GM21576 (cell line): ENCODE results near the gene TBC1D19.
"Not testable (repeated sequence)": the region's sequence is repeated elsewhere in the genome, so short reads cannot be mapped to it uniquely, and the experiment has no call there.

Source experiments
- ATAC-seq: cut with Tn5 transposase; IDR thresholded peaks from one replicate; pipeline ENCODE4 v1.9.1; 2021; ENCODE audit warnings: mild to moderate bottlenecking, moderate library complexity; ENCODE audit not compliant: unreplicated experiment

TBC1D19 gene

GRCh38 chr4:26583865-26584652 lies at the start of gene TBC1D19:
Gene TBC1D19, plus strand, starts transcription at chr4:26584084. Its CDS starts 110 bp downstream, at chr4:26584194.
- peak; percentile 100 for ATAC-seq

- no peak for ATAC-seq
These were observed 40.9 kb upstream of the TBC1D19 start for GRCh38 chr4:26542991-26543390.

DNA sequence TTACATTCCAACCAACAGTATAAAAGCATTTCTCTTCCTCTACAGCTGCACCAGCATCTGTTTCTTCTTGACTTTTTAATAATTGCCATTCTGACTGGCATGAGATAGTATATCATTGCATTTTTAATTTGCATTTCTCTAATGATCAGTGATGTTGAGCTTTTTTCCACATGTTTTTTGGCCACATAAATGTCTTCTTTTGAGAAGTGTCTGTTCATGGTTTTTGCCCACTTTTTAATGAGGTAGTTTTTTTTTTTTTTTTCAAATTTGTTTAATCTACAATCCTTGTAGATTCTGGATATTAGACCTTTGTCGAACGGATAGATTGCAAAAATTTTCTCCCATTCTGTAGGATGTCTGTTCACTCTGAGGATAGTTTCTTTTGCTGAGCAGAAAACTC lies 39.5 kb upstream of the TBC1D19 start:
- ATAC-seq, result no peak

- not testable (repeated sequence) for ATAC-seq
These were observed 35.5 kb upstream of the TBC1D19 start for GRCh38 chr4:26548379-26548778.

DNA sequence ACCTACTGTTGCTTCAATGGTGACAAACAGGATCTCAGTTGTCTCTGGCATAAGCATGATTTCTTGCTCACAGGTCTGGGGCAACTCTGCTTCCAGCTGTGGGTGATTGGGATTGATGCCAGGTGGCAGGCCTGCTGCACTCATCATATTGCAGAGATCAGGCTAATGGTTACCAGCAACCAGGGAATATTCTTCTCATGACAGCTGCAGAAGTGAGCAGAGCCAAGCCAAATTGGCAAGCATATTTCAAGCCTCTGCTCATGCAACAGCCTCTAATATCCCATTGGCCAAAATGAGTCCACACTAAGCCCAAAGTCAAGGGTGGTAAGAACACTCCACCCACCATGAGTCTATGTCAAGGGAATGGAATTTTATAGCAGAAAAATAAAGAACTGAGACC lies 26.7 kb upstream of the TBC1D19 start:
- no peak for ATAC-seq

DNA sequence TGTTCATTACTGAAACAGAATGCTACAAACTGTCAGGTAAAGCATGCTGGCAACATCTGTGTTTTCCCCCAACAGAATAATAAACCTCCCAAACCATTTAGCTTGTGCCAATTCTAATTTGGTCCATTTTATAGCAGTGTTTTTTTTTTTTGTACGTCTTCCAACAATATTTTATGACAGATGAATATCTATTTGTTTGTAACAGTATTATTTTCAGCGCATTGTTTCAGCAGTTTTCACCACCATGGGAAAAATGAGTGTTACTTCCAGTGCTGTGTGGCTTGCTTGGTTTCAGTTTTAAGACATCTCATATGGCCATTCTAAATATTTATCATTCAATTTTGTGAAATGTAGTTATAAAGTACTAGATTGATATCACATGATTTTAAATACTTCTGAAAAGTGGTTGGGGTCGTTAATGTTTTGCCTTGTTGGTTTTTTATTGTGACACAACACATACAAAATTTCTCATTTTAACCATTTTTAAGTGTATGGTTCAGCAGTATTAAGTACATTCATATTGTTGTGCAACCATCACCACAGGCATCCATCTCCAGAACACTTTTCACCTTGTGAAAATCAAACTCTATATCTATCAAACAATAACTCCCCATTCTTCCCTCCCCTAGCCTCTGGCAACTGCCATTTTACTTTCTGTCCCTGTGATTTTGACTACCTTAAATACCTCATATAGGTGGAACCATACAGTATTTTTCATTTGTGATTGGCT lies 25.6 kb upstream of the TBC1D19 start:
- ATAC-seq, result no peak

- no peak for ATAC-seq
These were observed 17.8 kb upstream of the TBC1D19 start for GRCh38 chr4:26566133-26566532.

DNA sequence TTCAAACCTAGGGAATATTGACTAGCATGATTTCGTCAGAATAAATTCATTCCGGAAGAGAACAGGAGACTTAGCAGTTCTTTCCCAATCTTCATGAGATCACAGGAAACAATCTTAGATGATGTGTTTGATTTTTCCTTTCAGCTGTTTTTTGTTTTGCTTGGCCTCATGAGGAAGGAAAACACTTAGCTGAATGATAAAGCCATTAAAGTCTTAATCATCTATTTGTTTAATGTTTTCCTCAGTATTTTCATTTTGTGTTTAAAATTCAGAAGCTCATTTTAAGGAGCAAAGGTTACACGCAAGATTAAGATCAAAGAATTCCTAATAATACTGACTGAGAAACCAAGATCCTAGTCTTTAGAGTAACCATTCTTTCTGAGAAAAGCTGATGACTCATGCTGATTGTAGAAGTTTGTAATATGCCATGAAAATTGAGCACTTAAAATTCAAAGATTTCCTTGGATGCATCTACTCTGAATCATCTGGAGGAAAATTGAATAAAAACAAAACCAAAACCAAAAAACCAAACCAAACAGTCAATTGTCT lies 15.4 kb upstream of the TBC1D19 start:
- ATAC-seq, result no peak

- no peak for ATAC-seq
These were observed 13.3 kb upstream of the TBC1D19 start for GRCh38 chr4:26570596-26570995.

- no peak for ATAC-seq
These were observed 10.5 kb upstream of the TBC1D19 start for GRCh38 chr4:26573389-26573794.

DNA sequence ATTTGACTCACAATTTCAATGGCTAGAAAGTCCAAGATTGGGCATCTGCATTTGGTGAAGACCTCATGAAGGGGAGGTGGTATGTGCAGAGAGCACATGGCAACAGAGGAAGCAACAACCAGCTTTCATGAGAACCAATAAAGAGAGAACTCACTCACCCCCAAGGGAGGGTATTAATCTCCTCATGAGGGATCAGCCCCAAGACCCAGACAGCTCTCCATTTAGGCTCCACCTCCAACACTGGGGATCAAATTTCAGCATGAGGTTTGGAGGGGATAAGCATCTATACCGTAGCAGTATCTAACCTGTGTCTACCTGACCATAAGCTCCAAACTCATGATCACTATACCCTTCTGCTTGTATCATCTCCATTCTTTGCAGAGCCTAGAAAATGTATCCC lies 9.3 kb upstream of the TBC1D19 start:
- no peak for ATAC-seq

DNA sequence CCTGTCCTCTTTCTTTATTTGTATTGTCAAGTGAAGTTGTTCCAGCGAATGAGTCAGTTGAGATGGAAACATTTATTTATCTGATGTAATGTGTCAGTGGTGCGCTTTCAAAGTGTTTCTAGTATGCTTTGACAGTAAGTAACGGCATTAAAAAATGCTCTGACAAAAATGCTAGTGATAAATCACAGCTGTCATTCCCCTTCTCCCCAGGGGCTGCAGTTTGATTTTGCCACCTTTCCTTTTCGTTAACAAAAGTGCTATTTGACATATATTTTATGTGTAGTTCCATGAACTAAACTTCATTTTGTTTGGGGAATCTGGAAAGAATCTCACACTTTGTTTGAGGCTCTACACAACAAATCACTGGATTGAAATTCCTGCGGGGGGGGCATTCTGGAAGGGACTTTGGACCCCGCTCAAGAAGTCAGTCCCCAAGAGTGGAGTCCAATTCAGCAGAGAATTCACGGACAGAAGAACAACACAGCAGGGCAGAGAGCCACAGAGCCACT lies 7.6 kb upstream of the TBC1D19 start:
- ATAC-seq, result no peak

DNA sequence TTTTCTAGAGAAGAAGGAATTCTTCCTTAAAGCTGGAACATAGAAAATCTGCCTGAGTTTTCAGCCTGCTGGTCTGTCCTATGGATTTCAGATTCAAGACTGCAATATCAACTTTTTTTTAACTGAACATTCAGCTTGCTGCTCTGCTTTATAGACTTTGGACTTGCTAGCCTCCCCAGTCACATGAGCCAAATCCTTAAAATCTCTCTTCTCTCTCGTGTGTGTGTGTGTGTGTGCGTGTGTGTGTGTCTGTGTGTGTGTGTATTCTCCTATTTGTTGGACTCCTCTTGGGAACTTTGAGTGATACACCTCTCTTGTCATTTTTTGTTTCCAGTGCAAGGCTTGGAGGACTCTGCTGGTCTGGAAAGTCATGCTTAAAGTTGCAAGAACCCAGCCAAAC lies 6.8 kb upstream of the TBC1D19 start:
- ATAC-seq, result no peak

DNA sequence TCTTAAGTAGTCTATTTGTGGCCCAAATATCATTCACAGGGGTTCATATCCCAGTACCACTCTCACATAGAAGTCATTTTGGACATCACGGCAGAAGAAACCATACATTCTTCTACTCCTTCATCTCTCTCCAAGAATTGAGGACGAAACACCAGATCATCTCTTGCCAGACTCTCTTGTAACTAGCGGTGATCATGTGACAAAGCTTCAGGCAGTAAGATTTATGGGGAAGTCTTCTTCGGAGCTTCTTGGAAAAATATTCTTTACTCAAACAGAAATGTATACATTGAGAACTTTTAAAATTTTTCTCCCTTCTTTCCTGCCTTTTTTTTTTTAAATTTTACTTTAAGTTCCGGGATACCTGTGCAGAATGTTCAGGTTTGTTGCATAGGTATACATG lies 4.7 kb upstream of the TBC1D19 start:
- no peak for ATAC-seq

DNA sequence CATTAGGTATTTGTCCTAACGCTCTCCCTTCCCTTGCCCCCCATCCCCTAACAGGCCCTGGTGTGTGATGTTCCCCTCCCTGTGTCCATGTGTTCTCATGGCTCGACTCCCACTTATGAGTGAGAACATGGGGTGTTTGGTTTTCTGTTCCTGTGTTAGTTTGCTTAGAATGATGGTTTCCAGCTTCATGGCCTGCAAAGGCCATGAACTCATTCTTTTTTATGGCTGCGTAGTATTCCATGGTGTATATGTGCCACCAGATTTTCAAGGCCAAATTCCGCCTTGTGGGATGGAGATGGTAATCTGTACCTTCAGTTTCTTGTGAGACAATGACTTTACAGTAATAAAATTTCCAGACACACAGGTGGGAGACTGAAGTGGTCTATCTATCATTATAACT lies 2.5 kb upstream of the TBC1D19 start:
- ATAC-seq, result not testable (repeated sequence)

DNA sequence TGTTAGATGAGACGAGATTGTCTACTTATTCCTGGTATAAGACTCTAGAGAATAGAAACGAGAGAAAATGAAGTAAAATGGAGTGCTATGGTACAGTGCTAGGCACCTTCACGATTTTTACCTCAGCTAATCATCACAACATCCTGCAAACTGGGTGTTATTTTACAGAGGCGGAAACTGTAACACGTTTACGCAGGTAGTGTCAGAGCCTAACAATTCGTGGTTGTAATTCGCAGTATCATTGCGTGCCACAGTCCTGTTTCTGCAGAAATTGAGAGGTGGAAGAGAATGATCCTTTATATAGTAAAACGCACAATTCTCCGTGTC lies 383 bp upstream of the TBC1D19 start:
- ATAC-seq, result peak; percentile 47

DNA sequence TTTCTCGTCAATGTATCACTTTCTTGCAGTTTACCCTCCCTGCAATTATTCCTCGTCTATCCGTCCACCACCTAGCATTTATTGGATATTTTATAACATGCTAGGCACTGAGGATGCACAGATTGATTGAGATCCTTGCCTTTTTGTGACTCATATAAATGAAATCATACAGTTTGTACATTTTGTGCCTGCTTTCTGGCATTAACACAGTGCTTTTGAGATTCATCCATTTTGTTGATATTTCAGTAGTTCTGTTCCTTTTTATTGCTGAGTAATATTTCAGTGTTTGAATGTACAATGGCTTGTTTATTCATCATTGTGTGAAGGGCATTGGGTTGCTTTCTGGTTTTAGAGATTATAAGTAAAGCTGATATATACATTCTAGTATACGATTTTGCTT lies 841 bp downstream of the TBC1D19 start:
- no peak for ATAC-seq

DNA sequence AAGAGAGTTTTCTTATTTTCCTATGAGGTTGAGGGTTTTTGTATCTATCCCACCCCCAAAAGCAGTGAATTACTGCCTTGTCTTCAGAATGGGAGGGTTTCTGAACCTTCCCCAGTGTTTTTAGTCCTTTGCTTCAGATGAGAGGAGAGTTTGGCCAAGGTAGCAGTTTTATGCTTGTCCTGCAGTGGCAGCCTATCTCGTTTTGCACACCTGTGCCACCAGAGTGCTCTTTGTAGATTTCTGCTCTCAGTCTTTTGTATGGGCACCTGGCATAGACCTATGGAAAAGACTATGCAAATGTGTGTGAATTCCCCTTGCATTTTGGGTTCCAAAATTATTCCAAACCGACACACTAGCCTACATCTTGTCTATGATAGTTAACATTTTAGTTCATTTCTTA lies 5.8 kb downstream of the TBC1D19 start:
- ATAC-seq, result no peak

- ATAC-seq, result no peak
These were observed 6.8 kb downstream of the TBC1D19 start for GRCh38 chr4:26590639-26591038.

DNA sequence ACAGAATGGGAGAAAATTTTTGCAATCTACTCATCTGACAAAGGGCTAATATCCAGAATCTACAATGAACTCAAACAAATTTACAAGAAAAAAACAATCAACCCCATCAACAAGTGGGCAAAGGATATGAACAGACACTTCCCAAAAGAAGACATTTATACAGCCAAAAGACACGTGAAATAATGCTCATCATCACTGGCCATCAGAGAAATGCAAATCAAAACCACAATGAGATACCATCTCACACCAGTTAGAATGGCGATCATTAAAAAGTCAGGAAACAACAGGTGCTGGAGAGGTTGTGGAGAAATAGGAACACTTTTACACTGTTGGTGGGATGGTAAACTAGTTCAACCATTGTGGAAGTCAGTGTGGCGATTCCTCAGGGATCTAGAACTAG lies 9.7 kb downstream of the TBC1D19 start:
- ATAC-seq, result not testable (repeated sequence)

DNA sequence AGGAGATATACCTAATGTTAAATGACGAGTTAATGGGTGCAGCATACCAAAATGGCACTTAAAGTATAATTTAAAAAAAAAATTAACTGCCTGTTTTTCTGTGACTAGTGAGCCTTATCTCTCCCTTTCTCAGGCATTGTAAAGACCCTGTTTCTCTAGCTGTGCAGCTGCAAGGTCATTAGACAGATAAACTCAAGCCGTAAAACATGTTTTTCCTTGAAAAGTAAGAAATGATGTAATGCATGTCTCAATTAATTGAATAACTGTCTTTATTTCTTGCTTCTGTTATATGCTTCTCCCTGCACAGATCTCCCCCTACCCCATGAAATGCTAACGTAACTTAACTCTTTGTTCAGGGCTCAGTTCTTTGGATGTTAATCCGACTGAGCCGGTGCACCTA lies 10.5 kb downstream of the TBC1D19 start:
- no peak for ATAC-seq

GRCh38 chr4:26594778-26595177 lies 10.9 kb downstream of the TBC1D19 start:
- ATAC-seq, result no peak
